ENCODE measurements around the gene SSR1.

Gene SSR1

DNA sequence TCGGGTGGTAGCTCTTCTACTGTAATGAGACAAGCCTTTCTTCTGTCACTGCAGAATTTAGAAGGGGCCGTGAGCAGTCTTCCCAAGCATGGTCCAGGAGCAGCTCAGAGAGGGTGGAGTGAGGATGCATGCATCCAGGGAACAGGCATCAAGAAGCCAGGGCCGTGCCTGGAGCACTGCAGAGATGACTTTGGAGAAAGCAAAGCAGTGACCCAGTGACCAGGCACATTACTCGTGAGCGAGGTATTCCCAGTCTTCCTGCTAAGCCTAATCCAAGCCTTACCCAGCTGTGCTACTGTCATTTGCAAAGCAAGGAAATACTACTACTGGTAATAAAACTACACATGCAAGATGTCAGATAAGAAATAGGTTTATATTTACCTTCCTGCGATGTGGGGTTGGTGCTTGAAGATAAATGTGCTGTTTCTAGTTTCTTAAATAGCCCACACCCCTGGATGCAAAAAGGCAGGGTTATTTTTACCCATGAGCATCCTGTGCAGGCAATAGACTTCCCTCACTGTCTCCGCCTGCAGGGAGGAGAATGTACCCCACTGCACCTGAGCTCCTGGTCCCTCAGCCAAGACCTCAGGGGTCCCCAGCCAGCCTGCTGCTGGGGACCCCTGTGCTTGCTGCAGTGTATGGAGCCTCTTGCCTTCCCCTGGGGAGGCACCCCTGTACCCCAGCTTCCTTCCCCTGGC, 62.9 kb downstream of the SSR1 start:
- H3K79me2 ChIP-seq: no peaks in the 10 kb centered on the region
- H3K36me3 ChIP-seq (ENCODE audit: control insufficient read depth, insufficient read depth, low read length): no peaks in the 10 kb centered on the region
- H3K4me1 ChIP-seq: peaks cover 3% of the 10 kb centered on the region
- H3K9me3 ChIP-seq (ENCODE audit: control insufficient read depth, low read length): no peaks in the 10 kb centered on the region
- no peaks in the 10 kb centered on the region for H3K27me3 ChIP-seq (ENCODE audit: control insufficient read depth, insufficient read depth, low read length)
- H3K9ac ChIP-seq: no peak overlapping the region
- no peak overlapping the region for H3K4me2 ChIP-seq (ENCODE audit: low read length)
- TF ChIP-seq, protein P1, sequence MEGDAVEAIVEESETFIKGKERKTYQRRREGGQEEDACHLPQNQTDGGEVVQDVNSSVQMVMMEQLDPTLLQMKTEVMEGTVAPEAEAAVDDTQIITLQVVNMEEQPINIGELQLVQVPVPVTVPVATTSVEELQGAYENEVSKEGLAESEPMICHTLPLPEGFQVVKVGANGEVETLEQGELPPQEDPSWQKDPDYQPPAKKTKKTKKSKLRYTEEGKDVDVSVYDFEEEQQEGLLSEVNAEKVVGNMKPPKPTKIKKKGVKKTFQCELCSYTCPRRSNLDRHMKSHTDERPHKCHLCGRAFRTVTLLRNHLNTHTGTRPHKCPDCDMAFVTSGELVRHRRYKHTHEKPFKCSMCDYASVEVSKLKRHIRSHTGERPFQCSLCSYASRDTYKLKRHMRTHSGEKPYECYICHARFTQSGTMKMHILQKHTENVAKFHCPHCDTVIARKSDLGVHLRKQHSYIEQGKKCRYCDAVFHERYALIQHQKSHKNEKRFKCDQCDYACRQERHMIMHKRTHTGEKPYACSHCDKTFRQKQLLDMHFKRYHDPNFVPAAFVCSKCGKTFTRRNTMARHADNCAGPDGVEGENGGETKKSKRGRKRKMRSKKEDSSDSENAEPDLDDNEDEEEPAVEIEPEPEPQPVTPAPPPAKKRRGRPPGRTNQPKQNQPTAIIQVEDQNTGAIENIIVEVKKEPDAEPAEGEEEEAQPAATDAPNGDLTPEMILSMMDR (IDR thresholded peaks at IDR 0.05): no peak
- H3K27ac ChIP-seq: no peak overlapping the region
- no peak overlapping the region for H2AFZ ChIP-seq
- no peak overlapping the region for H3K4me3 ChIP-seq (ENCODE audit: low read depth, low read length)

DNA sequence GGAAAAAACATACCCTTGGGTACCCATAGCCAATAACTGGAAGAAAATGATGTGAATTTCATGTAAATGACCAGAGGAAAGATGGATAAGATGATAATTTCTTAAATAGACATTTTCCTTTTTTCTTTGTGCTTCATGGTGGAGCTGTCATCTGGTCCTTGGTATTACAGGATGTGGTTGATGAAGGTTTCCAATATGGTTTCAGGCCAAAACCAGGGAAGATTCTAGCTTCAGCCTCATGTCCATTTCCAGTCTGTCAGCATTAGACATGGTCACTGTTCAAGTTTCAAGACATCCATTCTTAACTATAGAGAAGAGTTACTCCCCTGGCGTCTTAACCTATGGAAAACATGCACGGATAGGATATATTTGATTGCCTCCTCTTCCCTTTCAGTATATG, 63.6 kb downstream of the SSR1 start:
- no peak overlapping the region for H2AFZ ChIP-seq
- no peak overlapping the region for H3K27ac ChIP-seq
- no peak overlapping the region for H3K4me2 ChIP-seq (ENCODE audit: low read length)
- no peaks in the 10 kb centered on the region for H3K36me3 ChIP-seq (ENCODE audit: control insufficient read depth, insufficient read depth, low read length)
- H3K4me3 ChIP-seq (ENCODE audit: low read depth, low read length): no peak overlapping the region
- H3K4me1 ChIP-seq: peaks cover 3% of the 10 kb centered on the region
- H3K79me2 ChIP-seq: peaks cover 3% of the 10 kb centered on the region
- no peak overlapping the region for H3K9ac ChIP-seq
- H3K9me3 ChIP-seq (ENCODE audit: control insufficient read depth, low read length): no peaks in the 10 kb centered on the region
- TF ChIP-seq, protein P1 (IDR thresholded peaks at IDR 0.05): no peak
- H3K27me3 ChIP-seq (ENCODE audit: control insufficient read depth, insufficient read depth, low read length): no peaks in the 10 kb centered on the region

DNA sequence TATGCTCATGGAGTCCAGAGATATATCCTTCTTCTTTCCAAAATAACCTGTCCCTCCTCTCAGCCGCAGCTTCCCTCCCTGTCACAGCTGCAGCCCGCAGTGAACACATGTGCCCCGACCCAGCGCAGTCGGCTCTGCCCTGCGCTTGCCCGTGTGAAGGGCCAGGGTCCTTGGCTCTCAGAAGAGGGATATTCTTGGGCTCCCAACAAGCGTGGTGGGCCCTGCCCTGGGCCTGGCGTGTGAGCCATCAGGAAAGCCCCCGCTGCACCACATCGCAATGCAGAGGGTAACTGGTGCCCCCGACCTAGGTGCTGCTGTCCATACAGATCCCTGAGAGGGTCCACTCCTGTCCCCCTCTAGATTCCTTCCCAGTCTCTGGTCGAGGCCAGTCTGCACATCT, 65.2 kb downstream of the SSR1 start:
- Histone ChIP-seq H3K27ac (no peak overlapping the region), H2AFZ (no peak overlapping the region), H3K4me2 (ENCODE audit: low read length) (no peak overlapping the region), H3K9ac (no peak overlapping the region), H3K79me2 (peaks cover 3% of the 10 kb centered on the region), H3K36me3 (ENCODE audit: control insufficient read depth, insufficient read depth, low read length) (no peaks in the 10 kb centered on the region), H3K4me3 (ENCODE audit: low read depth, low read length) (no peak overlapping the region), H3K27me3 (ENCODE audit: control insufficient read depth, insufficient read depth, low read length) (no peaks in the 10 kb centered on the region), H3K9me3 (ENCODE audit: control insufficient read depth, low read length) (no peaks in the 10 kb centered on the region), H3K4me1 (peaks cover 8% of the 10 kb centered on the region)
- TF ChIP-seq, protein P1 (IDR thresholded peaks at IDR 0.05): no peak

DNA sequence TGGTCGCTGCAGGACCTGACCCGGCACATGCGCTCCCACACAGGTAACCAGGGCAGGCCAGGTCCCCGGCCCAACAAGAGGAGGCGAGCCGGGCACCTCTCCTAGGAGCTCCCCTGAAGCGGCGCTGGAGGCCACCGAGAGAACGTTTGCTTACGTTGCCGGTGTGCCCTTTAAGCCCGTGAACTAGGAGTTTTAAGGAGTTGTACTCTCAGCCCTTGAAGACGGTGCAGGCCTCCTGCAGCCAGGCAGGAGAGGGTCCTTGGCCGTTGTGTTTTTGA, 65.9 kb downstream of the SSR1 start:
- TF ChIP-seq, protein P1 (IDR thresholded peaks at IDR 0.05): no peak
- H3K36me3 ChIP-seq (ENCODE audit: control insufficient read depth, insufficient read depth, low read length): no peaks in the 10 kb centered on the region

More for the DNA sequence above, 65.9 kb downstream of the SSR1 start:
- H3K4me3 ChIP-seq (ENCODE audit: low read depth, low read length): no peak overlapping the region
- H3K79me2 ChIP-seq: peaks cover 3% of the 10 kb centered on the region
- H3K9ac ChIP-seq: no peak overlapping the region
- H3K4me2 ChIP-seq (ENCODE audit: low read length): no peak overlapping the region
- peaks cover 12% of the 10 kb centered on the region for H3K4me1 ChIP-seq
- no peaks in the 10 kb centered on the region for H3K9me3 ChIP-seq (ENCODE audit: control insufficient read depth, low read length)
- H2AFZ ChIP-seq: no peak overlapping the region
- H3K27ac ChIP-seq: no peak overlapping the region
- no peaks in the 10 kb centered on the region for H3K27me3 ChIP-seq (ENCODE audit: control insufficient read depth, insufficient read depth, low read length)

Measured in parathyroid adenoma (tissue), 2 donors.